ENCODE measurements around the gene SRRM1.

GRCh38 chr1:24695202-24695974, 52.3 kb downstream of the SRRM1 start:
- no peak for TF ChIP-seq PCBP1 (IDR thresholded peaks at IDR 0.05; ENCODE audit: low read depth, low read length, poor library complexity, severe bottlenecking)
- TF ChIP-seq, protein P1, sequence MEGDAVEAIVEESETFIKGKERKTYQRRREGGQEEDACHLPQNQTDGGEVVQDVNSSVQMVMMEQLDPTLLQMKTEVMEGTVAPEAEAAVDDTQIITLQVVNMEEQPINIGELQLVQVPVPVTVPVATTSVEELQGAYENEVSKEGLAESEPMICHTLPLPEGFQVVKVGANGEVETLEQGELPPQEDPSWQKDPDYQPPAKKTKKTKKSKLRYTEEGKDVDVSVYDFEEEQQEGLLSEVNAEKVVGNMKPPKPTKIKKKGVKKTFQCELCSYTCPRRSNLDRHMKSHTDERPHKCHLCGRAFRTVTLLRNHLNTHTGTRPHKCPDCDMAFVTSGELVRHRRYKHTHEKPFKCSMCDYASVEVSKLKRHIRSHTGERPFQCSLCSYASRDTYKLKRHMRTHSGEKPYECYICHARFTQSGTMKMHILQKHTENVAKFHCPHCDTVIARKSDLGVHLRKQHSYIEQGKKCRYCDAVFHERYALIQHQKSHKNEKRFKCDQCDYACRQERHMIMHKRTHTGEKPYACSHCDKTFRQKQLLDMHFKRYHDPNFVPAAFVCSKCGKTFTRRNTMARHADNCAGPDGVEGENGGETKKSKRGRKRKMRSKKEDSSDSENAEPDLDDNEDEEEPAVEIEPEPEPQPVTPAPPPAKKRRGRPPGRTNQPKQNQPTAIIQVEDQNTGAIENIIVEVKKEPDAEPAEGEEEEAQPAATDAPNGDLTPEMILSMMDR (IDR thresholded peaks at IDR 0.05 in 2 of 3, conservative IDR thresholded peaks at IDR 0.05 in 1 of 3; ENCODE audit: insufficient read depth in 2 of 3, low read depth in 1 of 3, low read length in 3 of 3), result no peak
- TF ChIP-seq ZNF121 (CRISPR knock-in tag; conservative IDR thresholded peaks at IDR 0.05), result no peak
- no peak for TF ChIP-seq BRF1 (IDR thresholded peaks at IDR 0.05; ENCODE audit: borderline replicate concordance, extremely low read depth, insufficient read length)
- no peak for TF ChIP-seq BMI1 (IDR thresholded peaks at IDR 0.05; ENCODE audit: low read length)
- TF ChIP-seq, protein P2, sequence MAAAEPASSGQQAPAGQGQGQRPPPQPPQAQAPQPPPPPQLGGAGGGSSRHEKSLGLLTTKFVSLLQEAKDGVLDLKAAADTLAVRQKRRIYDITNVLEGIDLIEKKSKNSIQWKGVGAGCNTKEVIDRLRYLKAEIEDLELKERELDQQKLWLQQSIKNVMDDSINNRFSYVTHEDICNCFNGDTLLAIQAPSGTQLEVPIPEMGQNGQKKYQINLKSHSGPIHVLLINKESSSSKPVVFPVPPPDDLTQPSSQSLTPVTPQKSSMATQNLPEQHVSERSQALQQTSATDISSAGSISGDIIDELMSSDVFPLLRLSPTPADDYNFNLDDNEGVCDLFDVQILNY (CRISPR knock-in tag; IDR thresholded peaks at IDR 0.05), result no peak
- TF ChIP-seq, protein P3, sequence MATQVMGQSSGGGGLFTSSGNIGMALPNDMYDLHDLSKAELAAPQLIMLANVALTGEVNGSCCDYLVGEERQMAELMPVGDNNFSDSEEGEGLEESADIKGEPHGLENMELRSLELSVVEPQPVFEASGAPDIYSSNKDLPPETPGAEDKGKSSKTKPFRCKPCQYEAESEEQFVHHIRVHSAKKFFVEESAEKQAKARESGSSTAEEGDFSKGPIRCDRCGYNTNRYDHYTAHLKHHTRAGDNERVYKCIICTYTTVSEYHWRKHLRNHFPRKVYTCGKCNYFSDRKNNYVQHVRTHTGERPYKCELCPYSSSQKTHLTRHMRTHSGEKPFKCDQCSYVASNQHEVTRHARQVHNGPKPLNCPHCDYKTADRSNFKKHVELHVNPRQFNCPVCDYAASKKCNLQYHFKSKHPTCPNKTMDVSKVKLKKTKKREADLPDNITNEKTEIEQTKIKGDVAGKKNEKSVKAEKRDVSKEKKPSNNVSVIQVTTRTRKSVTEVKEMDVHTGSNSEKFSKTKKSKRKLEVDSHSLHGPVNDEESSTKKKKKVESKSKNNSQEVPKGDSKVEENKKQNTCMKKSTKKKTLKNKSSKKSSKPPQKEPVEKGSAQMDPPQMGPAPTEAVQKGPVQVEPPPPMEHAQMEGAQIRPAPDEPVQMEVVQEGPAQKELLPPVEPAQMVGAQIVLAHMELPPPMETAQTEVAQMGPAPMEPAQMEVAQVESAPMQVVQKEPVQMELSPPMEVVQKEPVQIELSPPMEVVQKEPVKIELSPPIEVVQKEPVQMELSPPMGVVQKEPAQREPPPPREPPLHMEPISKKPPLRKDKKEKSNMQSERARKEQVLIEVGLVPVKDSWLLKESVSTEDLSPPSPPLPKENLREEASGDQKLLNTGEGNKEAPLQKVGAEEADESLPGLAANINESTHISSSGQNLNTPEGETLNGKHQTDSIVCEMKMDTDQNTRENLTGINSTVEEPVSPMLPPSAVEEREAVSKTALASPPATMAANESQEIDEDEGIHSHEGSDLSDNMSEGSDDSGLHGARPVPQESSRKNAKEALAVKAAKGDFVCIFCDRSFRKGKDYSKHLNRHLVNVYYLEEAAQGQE (IDR thresholded peaks at IDR 0.05; ENCODE audit: borderline replicate concordance), result no peak
- TF ChIP-seq, protein P3 (CRISPR knock-in tag; IDR thresholded peaks at IDR 0.05; ENCODE audit: low read depth), result 0 out of 2 replicates have a peak, but pooled peaks have one; percentile 59
- TF ChIP-seq EWSR1 (IDR thresholded peaks at IDR 0.05; ENCODE audit: borderline replicate concordance, low read depth, partially characterized antibody), result no peak
- peak; percentile 71 for TF ChIP-seq ELF1 (tag; IDR thresholded peaks at IDR 0.05)
- peak; percentile 87 for TF ChIP-seq ZBTB9 (CRISPR knock-in tag; IDR thresholded peaks at IDR 0.05)
- peak; percentile 53 for TF ChIP-seq PHF20 (IDR thresholded peaks at IDR 0.05; ENCODE audit: partially characterized antibody)
- TF ChIP-seq EP300 (IDR thresholded peaks at IDR 0.05; ENCODE audit: low read length), result peak; percentile 43; the same call in 1 of the 2 replicates
- no peak for TF ChIP-seq ARHGAP35 (IDR thresholded peaks at IDR 0.05; ENCODE audit: partially characterized antibody)
